ENCODE results near the gene UNC93B1.

- TF ChIP-seq CTCF (IDR thresholded peaks at IDR 0.05 in 8 of 11, conservative IDR thresholded peaks at IDR 0.05 in 3 of 11): no peak
- TF ChIP-seq POLR2A (IDR thresholded peaks at IDR 0.05): no peak
Measured at GRCh38 chr11:68032003-68032402, 28.1 kb upstream of the UNC93B1 start.
